ENCODE measurements around the gene MST1.

Gene MST1

DNA sequence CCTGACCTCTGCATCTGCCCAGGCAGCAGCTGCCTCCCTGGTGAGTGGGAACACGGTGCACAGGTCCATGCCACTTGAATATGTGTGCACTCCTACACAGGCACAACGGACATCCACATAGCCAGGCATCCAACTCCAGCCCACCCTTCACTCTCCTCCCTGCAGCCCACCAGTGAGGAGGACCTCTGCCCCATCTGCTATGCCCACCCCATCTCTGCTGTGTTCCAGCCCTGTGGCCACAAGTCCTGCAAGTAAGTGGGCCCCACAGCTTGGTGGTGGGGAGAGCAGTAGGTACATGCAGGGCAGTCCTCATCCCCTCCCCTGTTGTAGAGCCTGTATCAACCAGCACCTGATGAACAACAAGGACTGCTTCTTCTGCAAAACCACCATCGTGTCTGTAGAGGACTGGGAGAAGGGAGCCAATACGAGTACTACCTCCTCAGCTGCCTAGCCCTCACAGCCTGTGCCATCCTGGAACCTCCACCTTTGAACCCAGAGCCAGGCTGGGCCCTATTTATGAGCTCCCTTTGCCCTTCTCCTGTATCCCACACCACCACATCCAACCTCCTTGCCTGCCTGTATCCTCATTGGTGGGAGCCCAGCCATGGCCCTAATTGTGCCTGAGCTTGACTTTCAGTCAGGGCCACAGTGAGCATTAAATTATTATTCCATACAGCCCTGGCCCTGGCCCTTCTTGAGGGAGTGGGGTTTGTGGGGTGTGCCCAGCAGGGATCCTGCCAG is 31.8 kb upstream of the MST1 start:
- Histone ChIP-seq H4K20me1 (ENCODE audit: insufficient read depth, low read length) (peaks cover 39% of the 10 kb centered on the region), H3K4me1 (ENCODE audit: insufficient read depth, low read length) (peaks cover 56% of the 10 kb centered on the region)

DNA sequence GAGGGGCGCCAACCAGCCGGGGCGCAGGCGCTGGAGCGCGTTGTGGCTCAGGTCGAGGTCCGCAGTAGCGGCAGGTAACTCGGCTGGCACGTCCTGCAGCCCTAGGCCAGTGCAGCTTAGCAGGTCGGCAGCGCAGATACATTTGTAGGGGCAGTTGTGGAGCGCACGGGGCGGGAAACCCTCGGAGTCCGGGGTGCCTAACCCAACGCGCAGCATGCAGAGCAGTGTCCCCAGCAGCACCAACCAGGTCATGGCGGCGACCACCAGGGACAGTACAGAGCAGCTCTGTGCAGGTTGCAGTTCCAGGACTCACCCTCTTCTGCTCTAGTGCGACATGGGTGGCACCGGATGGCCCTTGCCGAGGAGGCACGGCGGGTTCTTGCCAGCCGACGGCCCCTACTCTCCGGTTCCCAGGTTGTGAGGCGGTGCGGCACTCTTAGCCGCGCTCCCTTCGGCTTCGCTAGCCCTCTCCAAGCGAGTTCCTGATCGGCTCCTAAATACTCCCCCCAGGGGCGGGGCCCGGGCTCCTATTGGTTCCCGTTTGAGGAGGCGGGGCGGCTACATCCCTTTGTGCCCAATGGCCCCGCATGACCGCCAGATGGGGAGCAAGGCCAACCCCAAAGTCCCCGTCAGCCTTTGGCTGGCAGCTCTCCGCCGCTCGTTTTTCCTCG is 30.1 kb upstream of the MST1 start, which contains the start of gene AMIGO3:
Gene AMIGO3 (minus strand): TSS at position 471 of the 671 bp plus-strand sequence. CDS start 219 bp downstream, at position 252.
- Histone ChIP-seq H3K36me3 (ENCODE audit: insufficient read depth, low read length) (peaks cover 49% of the 10 kb centered on the region), H3K9me3 (ENCODE audit: insufficient read depth, low read length, severe bottlenecking) (no peaks in the 10 kb centered on the region), H3K79me2 (ENCODE audit: insufficient read depth, low read length) (peaks cover 30% of the 10 kb centered on the region), H3K27me3 (ENCODE audit: insufficient read depth, low read length, poor library complexity) (no peaks in the 10 kb centered on the region), H4K20me1 (ENCODE audit: insufficient read depth, low read length) (peaks cover 39% of the 10 kb centered on the region), H3K9ac (ENCODE audit: low read depth, low read length) (peak within 1 kb of the TSS; percentile 37), H3K4me3 (ENCODE audit: low read depth in 1 of 2, low read length in 2 of 2) (peak within 1 kb of the TSS in 1 of 2 experiments; percentile 54; a peak in 2 of 4 replicates), H2AFZ (ENCODE audit: low read depth, low read length) (peak within 1 kb of the TSS; percentile 59), H3K4me1 (ENCODE audit: insufficient read depth, low read length) (peaks cover 44% of the 10 kb centered on the region), H3K27ac (ENCODE audit: low read length) (0 out of 2 replicates have a peak within 1 kb of the TSS, but pooled peaks have one; percentile 30), H3K4me2 (ENCODE audit: insufficient read depth, low read length) (peak within 1 kb of the TSS; percentile 66)
- DNase-seq (peak; percentile 92), ATAC-seq (ENCODE audit: insufficient read depth, low read depth) (peak; percentile 73)
- no peak for TF ChIP-seq EZH2 (IDR thresholded peaks at IDR 0.05; ENCODE audit: borderline replicate concordance, low read depth, low read length, severe bottlenecking)
- TF ChIP-seq, protein P1, sequence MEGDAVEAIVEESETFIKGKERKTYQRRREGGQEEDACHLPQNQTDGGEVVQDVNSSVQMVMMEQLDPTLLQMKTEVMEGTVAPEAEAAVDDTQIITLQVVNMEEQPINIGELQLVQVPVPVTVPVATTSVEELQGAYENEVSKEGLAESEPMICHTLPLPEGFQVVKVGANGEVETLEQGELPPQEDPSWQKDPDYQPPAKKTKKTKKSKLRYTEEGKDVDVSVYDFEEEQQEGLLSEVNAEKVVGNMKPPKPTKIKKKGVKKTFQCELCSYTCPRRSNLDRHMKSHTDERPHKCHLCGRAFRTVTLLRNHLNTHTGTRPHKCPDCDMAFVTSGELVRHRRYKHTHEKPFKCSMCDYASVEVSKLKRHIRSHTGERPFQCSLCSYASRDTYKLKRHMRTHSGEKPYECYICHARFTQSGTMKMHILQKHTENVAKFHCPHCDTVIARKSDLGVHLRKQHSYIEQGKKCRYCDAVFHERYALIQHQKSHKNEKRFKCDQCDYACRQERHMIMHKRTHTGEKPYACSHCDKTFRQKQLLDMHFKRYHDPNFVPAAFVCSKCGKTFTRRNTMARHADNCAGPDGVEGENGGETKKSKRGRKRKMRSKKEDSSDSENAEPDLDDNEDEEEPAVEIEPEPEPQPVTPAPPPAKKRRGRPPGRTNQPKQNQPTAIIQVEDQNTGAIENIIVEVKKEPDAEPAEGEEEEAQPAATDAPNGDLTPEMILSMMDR (IDR thresholded peaks at IDR 0.05; ENCODE audit: borderline replicate concordance, extremely low read depth, low read length, poor library complexity, severe bottlenecking): peak; percentile 78

More for the DNA sequence above, 31.8 kb upstream of the MST1 start:
- H3K4me2 ChIP-seq (ENCODE audit: insufficient read depth, low read length): no peak overlapping the region
- ATAC-seq (ENCODE audit: insufficient read depth, low read depth): no peak
- TF ChIP-seq, protein P1 (IDR thresholded peaks at IDR 0.05; ENCODE audit: borderline replicate concordance, extremely low read depth, low read length, poor library complexity, severe bottlenecking): no peak
- TF ChIP-seq EZH2 (IDR thresholded peaks at IDR 0.05; ENCODE audit: borderline replicate concordance, low read depth, low read length, severe bottlenecking): no peak
- no peak overlapping the region for H3K4me3 ChIP-seq (ENCODE audit: low read depth in 1 of 2, low read length in 2 of 2)
- no peak overlapping the region for H3K27ac ChIP-seq (ENCODE audit: low read length)
- H3K27me3 ChIP-seq (ENCODE audit: insufficient read depth, low read length, poor library complexity): no peaks in the 10 kb centered on the region
- H3K9me3 ChIP-seq (ENCODE audit: insufficient read depth, low read length, severe bottlenecking): no peaks in the 10 kb centered on the region
- H2AFZ ChIP-seq (ENCODE audit: low read depth, low read length): no peak overlapping the region
- H3K79me2 ChIP-seq (ENCODE audit: insufficient read depth, low read length): peaks cover 32% of the 10 kb centered on the region
- peaks cover 47% of the 10 kb centered on the region for H3K36me3 ChIP-seq (ENCODE audit: insufficient read depth, low read length)
- no peak overlapping the region for H3K9ac ChIP-seq (ENCODE audit: low read depth, low read length)
- DNase-seq: no peak

DNA sequence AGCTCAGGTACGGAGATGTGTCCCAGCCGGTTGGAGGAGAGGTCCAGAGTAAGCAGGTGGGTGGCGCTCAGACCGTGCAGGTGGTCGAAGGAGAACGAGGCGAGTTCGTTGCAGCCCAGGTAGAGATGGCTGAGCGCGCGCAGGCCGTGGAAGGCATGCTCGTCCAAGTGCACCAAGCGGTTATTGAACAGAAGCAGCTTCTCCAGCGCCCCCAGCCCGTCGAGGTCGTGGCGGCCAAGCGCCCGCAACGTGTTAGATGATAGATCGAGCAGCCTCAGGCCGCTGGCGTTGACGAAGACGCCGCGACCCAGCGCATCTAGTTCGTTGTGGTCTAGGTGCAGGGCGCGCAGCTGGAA is 29.6 kb upstream of the MST1 start:
- Histone ChIP-seq H2AFZ (ENCODE audit: low read depth, low read length) (no peak overlapping the region), H3K9me3 (ENCODE audit: insufficient read depth, low read length, severe bottlenecking) (no peaks in the 10 kb centered on the region), H3K36me3 (ENCODE audit: insufficient read depth, low read length) (peaks cover 49% of the 10 kb centered on the region), H3K4me1 (ENCODE audit: insufficient read depth, low read length) (peaks cover 42% of the 10 kb centered on the region), H3K27ac (ENCODE audit: low read length) (no peak overlapping the region), H3K9ac (ENCODE audit: low read depth, low read length) (peak overlapping the region; percentile 37), H3K4me2 (ENCODE audit: insufficient read depth, low read length) (peak overlapping the region; percentile 66), H4K20me1 (ENCODE audit: insufficient read depth, low read length) (peaks cover 39% of the 10 kb centered on the region), H3K27me3 (ENCODE audit: insufficient read depth, low read length, poor library complexity) (no peaks in the 10 kb centered on the region), H3K79me2 (ENCODE audit: insufficient read depth, low read length) (peaks cover 28% of the 10 kb centered on the region), H3K4me3 (ENCODE audit: low read depth in 1 of 2, low read length in 2 of 2) (peak overlapping the region in 1 of 2 experiments; percentile 54; a peak in 2 of 4 replicates)
- no peak for DNase-seq
- TF ChIP-seq EZH2 (IDR thresholded peaks at IDR 0.05; ENCODE audit: borderline replicate concordance, low read depth, low read length, severe bottlenecking): no peak
- TF ChIP-seq, protein P1 (IDR thresholded peaks at IDR 0.05; ENCODE audit: borderline replicate concordance, extremely low read depth, low read length, poor library complexity, severe bottlenecking): no peak
- ATAC-seq (ENCODE audit: insufficient read depth, low read depth): no peak

All from DND-41 (cell line).